ENCODE results near the gene RAPSN. TPM values are rescaled to one million over a fixed set of nuclear protein-coding genes. Genes with fewer than 3 reads are reported as not detected.

The RAPSN gene
- total and polyA plus RNA-seq, 2 of the 8 experiments (the other 6 are each of a cell fraction or from before 2014, with no cell fraction given): 0.06 to 0.34 TPM

GRCh38 chr11:47489395-47489755 lies 40.4 kb upstream of the RAPSN start (continued):
- TF ChIP-seq CHD7 (IDR thresholded peaks at IDR 0.05; ENCODE audit: insufficient replicate concordance, low read length): no peak
- TF ChIP-seq ASH2L (IDR thresholded peaks at IDR 0.05; ENCODE audit: low read length): no peak
- no peak for TF ChIP-seq KDM5A (IDR thresholded peaks at IDR 0.05; ENCODE audit: low read length)
- no peak for TF ChIP-seq RAD21 (IDR thresholded peaks at IDR 0.05 in 1 of 2, conservative IDR thresholded peaks at IDR 0.05 in 1 of 2; ENCODE audit: low read depth in 2 of 2, low read length in 2 of 2)
- TF ChIP-seq KDM4A (IDR thresholded peaks at IDR 0.05; ENCODE audit: low read depth, low read length, severe bottlenecking): no peak
- TF ChIP-seq MAFK (IDR thresholded peaks at IDR 0.05; ENCODE audit: low read depth, low read length): no peak
- TF ChIP-seq CHD2 (IDR thresholded peaks at IDR 0.05; ENCODE audit: low read length): no peak
